ENCODE data around the gene RAB6B. TPM values are rescaled to one million over a fixed set of nuclear protein-coding genes. Genes with fewer than 3 reads are reported as not detected.

RAB6B gene
- total and polyA plus RNA-seq, 2 of the 8 experiments (the other 6 are each of a cell fraction or from before 2014, with no cell fraction given), result 7.9 to 15.6 TPM

- TF ChIP-seq TAF7 (optimal IDR thresholded peaks at IDR 0.05; ENCODE audit: borderline replicate concordance, low read depth, low read length) (no peak), EZH2 (IDR thresholded peaks at IDR 0.05; ENCODE audit: low read depth, low read length, severe bottlenecking) (no peak)
These were observed 5.6 kb downstream of the RAB6B start (continued) for GRCh38 chr3:133890037-133890436.

Measured in H1 (cell line).